Peyer's patch (tissue), 4 donors: ENCODE data around the gene AGFG1.

Experiments used
- CTCF ChIP-seq, 6 experiments: fragments of 450-650 bp in 4 of 6; fragments of 200-600 bp in 2 of 6; sonication (generic) in 1 of 6; IDR thresholded peaks; one replicate each; pipeline ENCODE4 v1.5.1; 2017 to 2019; ENCODE audit warnings: antibody characterized with exemption in 6 of 6, mild to moderate bottlenecking in 3 of 6, moderate library complexity in 1 of 6
- POLR2A ChIP-seq, 2 donors: fragments of 450-650 bp; IDR thresholded peaks; one replicate each; pipeline ENCODE4 v1.5.1; 2017; ENCODE audit warnings: antibody characterized with exemption in 2 of 2, mild to moderate bottlenecking in 2 of 2, moderate library complexity in 2 of 2

GRCh38 chr2:227473806-227474205, 1.9 kb downstream of the AGFG1 start:
- TF ChIP-seq CTCF (IDR thresholded peaks at IDR 0.05) (no peak), POLR2A (IDR thresholded peaks at IDR 0.05) (no peak)
